H1 (cell line): ENCODE data around the gene TMEM63A.

ENCODE experiments used
- CREB1 ChIP-seq: IDR thresholded peaks from 2 replicates; pipeline ENCODE4 v1.6.1; 2012; ENCODE audit warnings: inconsistent platforms
- CTCF ChIP-seq, 3 experiments: IDR thresholded peaks; 1 replicate in 2 of 3; 2 replicates in 1 of 3; pipeline versions ENCODE4 v1.5.1 to v1.6.1; 2011; ENCODE audit warnings: low read length in 3 of 3, mild to moderate bottlenecking in 3 of 3, inconsistent platforms in 2 of 3, low read depth in 1 of 3, moderate library complexity in 1 of 3; ENCODE audit not compliant: insufficient read depth in 1 of 3; ENCODE audit errors: control extremely low read depth in 1 of 3
- EGR1 ChIP-seq: IDR thresholded peaks from 2 replicates; pipeline ENCODE4 v1.6.1; 2011; ENCODE audit warnings: low read depth, low read length, borderline replicate concordance
- EZH2 ChIP-seq: fragments of 200-600 bp; sonication (generic); IDR thresholded peaks from 2 replicates; pipeline ENCODE4 v1.7.1; 2012; ENCODE audit warnings: low read depth, mild to moderate bottlenecking, moderate library complexity, low read length, inconsistent platforms; ENCODE audit not compliant: severe bottlenecking
- POLR2AphosphoS5 ChIP-seq: IDR thresholded peaks from 2 replicates; pipeline ENCODE4 v1.6.1; 2011; ENCODE audit warnings: low read depth, low read length
- ZNF274 ChIP-seq: IDR thresholded peaks from 2 replicates; pipeline ENCODE4 v1.7.0; 2012; ENCODE audit warnings: low read length, borderline replicate concordance; ENCODE audit errors: extremely low read depth

- TF ChIP-seq ZNF274: no peak
- no peak for TF ChIP-seq EGR1
- no peak for TF ChIP-seq EZH2
- no peak for TF ChIP-seq CTCF (IDR thresholded peaks at IDR 0.05; ENCODE audit: control extremely low read depth in 1 of 3, insufficient read depth in 1 of 3, low read depth in 1 of 3, low read length in 3 of 3)
- TF ChIP-seq CREB1: no peak
- TF ChIP-seq POLR2AphosphoS5: no peak
Measured at GRCh38 chr1:225825607-225826007, 56.6 kb downstream of the TMEM63A start.
